WTC11 (cell line): ENCODE results near the gene SP110. TPM values are rescaled to one million over a fixed set of nuclear protein-coding genes. Genes with fewer than 3 reads are reported as not detected.

Experiments used
- ATAC-seq: fragments of 200-7000 bp; cut with Tn5 transposase; 2 replicates; pipeline ENCODE4 v1.10.0; 2021; ENCODE audit warnings: mild to moderate bottlenecking, moderate library complexity
- Bru-seq: library from RNA; stranded (reverse); fragments of 400-500 nt; gene quantifications from one replicate; lab custom pipeline; 2021; lab: Mats Ljungman, UMichigan
- CTCF ChIA-PET: fragments of 300-600 bp; sonication (Branson Sonifier 250); formaldehyde crosslinking; loops from one replicate; lab custom pipeline; 2021; ENCODE audit warnings: antibody characterized with exemption; lab: Charles Lee
- POLR2A ChIA-PET: fragments of 350-600 bp; sonication (Branson Sonifier 250); formaldehyde crosslinking; loops from one replicate; lab custom pipeline; 2021; ENCODE audit warnings: antibody characterized with exemption; lab: Charles Lee
- DNase-seq: peaks from one replicate; pipeline ENCODE4 v3.0.0; 2021; ENCODE audit warnings: low spot score
- H3K27ac Mint-ChIP-seq: 2 replicates; pipeline ENCODE4 v1.8.0; 2021; ENCODE audit warnings: mixed read lengths
- H3K27me3 Mint-ChIP-seq: 2 replicates; pipeline ENCODE4 v1.8.0; 2021; ENCODE audit warnings: low read depth, mild to moderate bottlenecking, moderate library complexity, mixed read lengths
- H3K36me3 Mint-ChIP-seq: 2 replicates; pipeline ENCODE4 v1.8.0; 2021; ENCODE audit warnings: mixed read lengths
- H3K4me1 Mint-ChIP-seq: 2 replicates; pipeline ENCODE4 v1.8.0; 2022; ENCODE audit warnings: mixed read lengths
- H3K4me3 Mint-ChIP-seq: 2 replicates; pipeline ENCODE4 v1.8.0; 2021; ENCODE audit warnings: mild to moderate bottlenecking, moderate library complexity, mixed read lengths
- H3K9me3 Mint-ChIP-seq: 2 replicates; pipeline ENCODE4 v1.8.0; 2021; ENCODE audit warnings: mixed read lengths
- ATF1 ChIP-seq: sonication (generic); formaldehyde crosslinking; IDR thresholded peaks from 2 replicates; pipeline ENCODE4 v1.8.1; 2023; ENCODE audit warnings: mild to moderate bottlenecking, moderate library complexity, missing genetic modification reagents
- CREM ChIP-seq: sonication (generic); formaldehyde crosslinking; IDR thresholded peaks from 2 replicates; pipeline ENCODE4 v1.8.1; 2022; ENCODE audit warnings: mild to moderate bottlenecking, missing genetic modification reagents, moderate library complexity
- EMX1 ChIP-seq: fragments of 250-450 bp; sonication (Bioruptor Pico); IDR thresholded peaks from 2 replicates; pipeline ENCODE4 v1.8.0; 2021; ENCODE audit warnings: mild to moderate bottlenecking
- ESRRA ChIP-seq: sonication (generic); formaldehyde crosslinking; IDR thresholded peaks from 2 replicates; pipeline ENCODE4 v1.8.1; 2022; ENCODE audit warnings: mild to moderate bottlenecking, missing genetic modification reagents, borderline replicate concordance
- ETV6 ChIP-seq: sonication (generic); formaldehyde crosslinking; IDR thresholded peaks from 2 replicates; pipeline ENCODE4 v1.8.1; 2022; ENCODE audit warnings: mild to moderate bottlenecking, missing genetic modification reagents
- FOXK1 ChIP-seq: sonication (generic); formaldehyde crosslinking; IDR thresholded peaks from 2 replicates; pipeline ENCODE4 v1.8.0; 2022; ENCODE audit warnings: mild to moderate bottlenecking, moderate library complexity, missing genetic modification reagents
- FOXP1 ChIP-seq: sonication (generic); formaldehyde crosslinking; IDR thresholded peaks from 2 replicates; pipeline ENCODE4 v1.8.0; 2022; ENCODE audit warnings: missing genetic modification reagents, mild to moderate bottlenecking, moderate library complexity, borderline replicate concordance
- GABPB1 ChIP-seq: sonication (generic); formaldehyde crosslinking; IDR thresholded peaks from 2 replicates; pipeline ENCODE4 v1.8.1; 2023; ENCODE audit warnings: mild to moderate bottlenecking, missing genetic modification reagents
- HMGA2 ChIP-seq: fragments of 250-450 bp; sonication (Bioruptor Pico); IDR thresholded peaks from 2 replicates; pipeline ENCODE4 v1.4.0; 2021; ENCODE audit warnings: mild to moderate bottlenecking, moderate library complexity
- IRF2 ChIP-seq: sonication (generic); formaldehyde crosslinking; IDR thresholded peaks from 2 replicates; pipeline ENCODE4 v1.8.0; 2022; ENCODE audit warnings: low read depth, missing genetic modification reagents, borderline replicate concordance
- KAT7 ChIP-seq: sonication (generic); formaldehyde crosslinking; IDR thresholded peaks from 2 replicates; pipeline ENCODE4 v1.8.1; 2023; ENCODE audit warnings: missing genetic modification reagents, mild to moderate bottlenecking, borderline replicate concordance
- NFATC4 ChIP-seq: fragments of 250-450 bp; sonication (Bioruptor Pico); IDR thresholded peaks from 2 replicates; pipeline ENCODE4 v1.9.0; 2021; ENCODE audit warnings: mild to moderate bottlenecking
- NFYB ChIP-seq: sonication (generic); formaldehyde crosslinking; conservative IDR thresholded peaks from 2 replicates; pipeline ENCODE4 v1.8.0; 2022; ENCODE audit warnings: low read depth, missing genetic modification reagents
- NR2C2 ChIP-seq: sonication (generic); formaldehyde crosslinking; IDR thresholded peaks from 2 replicates; pipeline ENCODE4 v1.8.0; 2022; ENCODE audit warnings: mild to moderate bottlenecking, missing genetic modification reagents
- RORB ChIP-seq: fragments of 250-450 bp; sonication (Bioruptor Pico); IDR thresholded peaks from 2 replicates; pipeline ENCODE4 v1.9.0; 2021; ENCODE audit warnings: mild to moderate bottlenecking
- SMAD4 ChIP-seq: sonication (generic); formaldehyde crosslinking; IDR thresholded peaks from 2 replicates; pipeline ENCODE4 v1.8.0; 2022; ENCODE audit warnings: mild to moderate bottlenecking, missing genetic modification reagents
- TCF7 ChIP-seq: sonication (generic); formaldehyde crosslinking; IDR thresholded peaks from 2 replicates; pipeline ENCODE4 v1.8.0; 2022; ENCODE audit warnings: mild to moderate bottlenecking, low read depth, missing genetic modification reagents, moderate library complexity
- TEAD4 ChIP-seq: sonication (generic); formaldehyde crosslinking; IDR thresholded peaks from 2 replicates; pipeline ENCODE4 v1.8.0; 2022; ENCODE audit warnings: mild to moderate bottlenecking, missing genetic modification reagents
- ZBTB21 ChIP-seq: sonication (generic); formaldehyde crosslinking; IDR thresholded peaks from 2 replicates; pipeline ENCODE4 v1.8.1; 2023; ENCODE audit warnings: mild to moderate bottlenecking, missing genetic modification reagents, borderline replicate concordance
- long read RNA-seq, 3 experiments: library from RNA in 1 of 3; library from capped mRNA in 1 of 3; library from polyadenylated mRNA in 1 of 3; unstranded in 2 of 3; stranded (forward) in 1 of 3; transcript quantifications; one replicate each; pipeline ENCODE4 v2.0.0, GENCODE V29; 2021
- total RNA-seq: library from RNA; stranded (reverse); gene quantifications from 3 replicates; pipeline ENCODE4 v1.2.3, GENCODE V29; 2021
- TF ChIP-seq, protein P1 (sequence below): fragments of 250-450 bp; sonication (Bioruptor Pico); IDR thresholded peaks from 2 replicates; pipeline ENCODE4 v2.1.2; 2022; ENCODE audit warnings: mild to moderate bottlenecking, moderate library complexity
- TF ChIP-seq, protein P2 (sequence below): fragments of 200-600 bp; IDR thresholded peaks from 2 replicates; pipeline ENCODE4 v1.8.0; 2022; ENCODE audit warnings: antibody characterized with exemption

SP110 gene
- total RNA-seq = 4.2 to 5.7 TPM (median 4.9 TPM) in 3 replicates
- Bru-seq, nascent RNA = percentile 41 among the genes with signal in this experiment
- long read RNA-seq, experiment 1, partial matches to known transcripts = 3 of 5 reads
- long read RNA-seq, experiment 1, other reads (novel, unspliced or antisense) = 1 of 5 reads
- long read RNA-seq, experiment 2, partial matches to known transcripts = 0 of 1 reads
- long read RNA-seq, experiment 2, other reads (novel, unspliced or antisense) = 1 of 1 reads
- long read RNA-seq, experiment 3, partial matches to known transcripts = 2 of 10 reads
- long read RNA-seq, experiment 3, other reads (novel, unspliced or antisense) = 3 of 10 reads

DNA sequence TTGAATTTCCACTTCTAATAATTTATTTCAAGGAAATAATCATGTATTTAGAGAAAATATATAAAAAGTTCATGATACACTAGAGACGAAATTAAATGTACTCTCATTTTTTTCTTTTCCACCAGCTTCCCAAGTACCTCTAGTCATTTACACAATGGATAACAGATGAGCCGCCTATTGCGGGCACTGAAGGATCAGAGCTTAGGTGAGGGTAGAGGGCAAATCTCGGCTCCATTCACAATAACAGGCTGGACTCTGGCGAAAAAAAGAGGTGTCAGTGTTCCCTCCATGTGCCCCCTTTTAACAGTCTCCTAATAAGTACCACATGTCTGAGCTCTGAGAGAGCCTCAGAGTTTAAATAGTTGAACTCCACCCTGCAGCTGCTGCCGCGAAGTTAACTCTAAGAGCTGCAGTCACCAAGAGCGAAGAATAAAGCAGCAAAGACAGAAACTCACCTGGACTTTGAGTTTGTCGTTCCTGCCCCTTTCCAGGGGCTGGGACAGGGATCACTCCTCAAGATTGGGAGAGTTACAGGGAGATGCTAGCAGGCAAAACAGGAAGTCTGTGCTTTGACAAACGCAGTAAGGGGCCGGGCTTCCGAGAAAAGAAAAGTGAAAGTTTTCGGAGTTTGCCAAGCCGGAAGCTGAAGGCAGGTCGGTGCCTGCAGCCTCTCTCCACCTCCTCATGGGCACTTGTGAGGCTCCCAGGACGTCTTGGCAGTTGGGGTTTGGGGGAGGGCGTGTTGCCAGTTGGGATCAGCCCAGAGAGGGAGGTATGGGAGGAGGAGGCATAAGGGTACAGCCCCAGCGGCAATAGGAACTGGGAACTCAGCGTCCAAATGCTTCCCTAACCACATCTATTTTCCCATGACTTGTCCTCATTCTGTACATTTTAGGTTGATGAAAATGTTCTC, at the start of gene SP110:
SP110 (minus strand) TSS at position 566 of the 913 bp plus-strand sequence. CDS start 3,057 bp downstream, outside the sequence.
- Mint-ChIP-seq H3K4me3 (peak within 1 kb of the TSS; percentile 71), H3K9me3 (no peaks in the 10 kb centered on the region), H3K27me3 (no peaks in the 10 kb centered on the region), H3K4me1 (peaks cover 14% of the 10 kb centered on the region), H3K36me3 (no peaks in the 10 kb centered on the region), H3K27ac (peak within 1 kb of the TSS; percentile 91)
- DNase-seq (peak; percentile 49), ATAC-seq (peak; percentile 92)
- ChIA-PET POLR2A (no interaction called here), CTCF (interaction anchor here (1.0 to 1.8 kb wide), 2 partner anchors 60 to 152 kb away, joined by 5 to 7 read pairs; partner anchors contain the start of gene SLC16A14)
- TF ChIP-seq ETV6 (CRISPR knock-in tag) (peak; percentile 77; the same call in 1 of the 2 replicates), HMGA2 (CRISPR knock-in tag) (no peak), NR2C2 (CRISPR knock-in tag) (no peak), ESRRA (no peak), RORB (CRISPR knock-in tag) (no peak), FOXK1 (CRISPR knock-in tag) (0 out of 2 replicates have a peak, but pooled peaks have one; percentile 30), IRF2 (CRISPR knock-in tag) (no peak), EMX1 (CRISPR knock-in tag) (no peak), GABPB1 (CRISPR knock-in tag) (peak; percentile 33; the same call in 1 of the 2 replicates)

DNA sequence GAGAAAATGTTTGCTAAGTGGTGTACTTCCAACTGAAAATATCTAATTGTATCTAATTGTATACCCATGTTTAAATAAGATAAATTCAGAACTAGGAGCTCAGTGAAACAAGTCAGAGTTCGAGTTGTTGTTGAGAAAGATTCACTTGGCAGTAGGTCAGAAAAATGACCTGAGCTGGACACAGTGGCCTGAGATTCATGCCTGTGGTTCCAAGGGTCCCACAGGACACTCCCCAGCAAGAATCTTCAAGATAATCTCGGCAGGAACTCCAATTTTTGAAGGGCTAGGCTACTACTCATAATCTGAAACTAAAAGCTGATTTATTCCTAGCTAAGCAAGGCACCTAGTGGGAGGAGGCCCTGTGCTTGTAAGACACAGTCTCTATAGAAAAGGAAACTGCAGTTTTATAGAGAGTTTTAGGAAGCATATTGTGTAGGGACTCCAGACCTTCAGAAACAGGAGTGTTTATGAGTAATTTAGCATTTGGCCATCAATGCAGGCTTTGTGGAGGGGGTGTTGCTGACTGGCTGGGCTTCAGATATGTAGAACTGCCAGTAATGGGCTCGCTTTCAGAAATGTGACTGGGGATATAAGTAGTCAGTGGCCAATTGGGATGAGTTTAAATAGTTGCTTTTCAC, 48.9 kb upstream of the SP110 start:
- Mint-ChIP-seq H3K36me3 (no peaks in the 10 kb centered on the region), H3K27me3 (no peaks in the 10 kb centered on the region), H3K27ac (no peak overlapping the region), H3K4me3 (no peak overlapping the region), H3K9me3 (peaks cover 32% of the 10 kb centered on the region), H3K4me1 (peaks cover 9% of the 10 kb centered on the region)
- CTCF ChIA-PET = no interaction called here
- POLR2A ChIA-PET = no interaction called here
- no peak for DNase-seq
- ATAC-seq = no peak
- TF ChIP-seq NFATC4 (CRISPR knock-in tag) (no peak), KAT7 (CRISPR knock-in tag) (no peak), ZBTB21 (no peak), NFYB (CRISPR knock-in tag) (no peak), ATF1 (no peak), IRF2 (CRISPR knock-in tag) (no peak), FOXP1 (CRISPR knock-in tag) (no peak), CREM (CRISPR knock-in tag) (no peak), TEAD4 (CRISPR knock-in tag) (no peak), TCF7 (CRISPR knock-in tag) (no peak), SMAD4 (CRISPR knock-in tag) (no peak), ETV6 (CRISPR knock-in tag) (no peak)
- TF ChIP-seq, protein P1, sequence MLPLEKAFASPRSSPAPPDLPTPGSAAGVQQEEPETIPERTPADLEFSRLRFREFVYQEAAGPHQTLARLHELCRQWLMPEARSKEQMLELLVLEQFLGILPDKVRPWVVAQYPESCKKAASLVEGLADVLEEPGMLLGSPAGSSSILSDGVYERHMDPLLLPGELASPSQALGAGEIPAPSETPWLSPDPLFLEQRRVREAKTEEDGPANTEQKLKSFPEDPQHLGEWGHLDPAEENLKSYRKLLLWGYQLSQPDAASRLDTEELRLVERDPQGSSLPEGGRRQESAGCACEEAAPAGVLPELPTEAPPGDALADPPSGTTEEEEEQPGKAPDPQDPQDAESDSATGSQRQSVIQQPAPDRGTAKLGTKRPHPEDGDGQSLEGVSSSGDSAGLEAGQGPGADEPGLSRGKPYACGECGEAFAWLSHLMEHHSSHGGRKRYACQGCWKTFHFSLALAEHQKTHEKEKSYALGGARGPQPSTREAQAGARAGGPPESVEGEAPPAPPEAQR (CRISPR knock-in tag) = no peak
- TF ChIP-seq, protein P2, sequence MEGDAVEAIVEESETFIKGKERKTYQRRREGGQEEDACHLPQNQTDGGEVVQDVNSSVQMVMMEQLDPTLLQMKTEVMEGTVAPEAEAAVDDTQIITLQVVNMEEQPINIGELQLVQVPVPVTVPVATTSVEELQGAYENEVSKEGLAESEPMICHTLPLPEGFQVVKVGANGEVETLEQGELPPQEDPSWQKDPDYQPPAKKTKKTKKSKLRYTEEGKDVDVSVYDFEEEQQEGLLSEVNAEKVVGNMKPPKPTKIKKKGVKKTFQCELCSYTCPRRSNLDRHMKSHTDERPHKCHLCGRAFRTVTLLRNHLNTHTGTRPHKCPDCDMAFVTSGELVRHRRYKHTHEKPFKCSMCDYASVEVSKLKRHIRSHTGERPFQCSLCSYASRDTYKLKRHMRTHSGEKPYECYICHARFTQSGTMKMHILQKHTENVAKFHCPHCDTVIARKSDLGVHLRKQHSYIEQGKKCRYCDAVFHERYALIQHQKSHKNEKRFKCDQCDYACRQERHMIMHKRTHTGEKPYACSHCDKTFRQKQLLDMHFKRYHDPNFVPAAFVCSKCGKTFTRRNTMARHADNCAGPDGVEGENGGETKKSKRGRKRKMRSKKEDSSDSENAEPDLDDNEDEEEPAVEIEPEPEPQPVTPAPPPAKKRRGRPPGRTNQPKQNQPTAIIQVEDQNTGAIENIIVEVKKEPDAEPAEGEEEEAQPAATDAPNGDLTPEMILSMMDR = no peak
